Aortic smooth muscle cell (primary cell): ENCODE measurements around the gene RPS3A. TPM values are rescaled to one million over a fixed set of nuclear protein-coding genes. Genes with fewer than 3 reads are reported as not detected.

Source experiments
- total RNA-seq: library from RNA; depleted of rRNA; stranded (reverse); fragments of >200 nt; gene quantifications from 2 replicates; pipeline ENCODE4 v1.2.3, GENCODE V29; 2014

The RPS3A gene
- total RNA-seq, result 1,896 and 2,084 TPM in 2 replicates

GRCh38 chr4:151099229-151099975 is at the start of gene RPS3A:
Gene RPS3A (plus strand): TSS chr4:151099628. CDS start chr4:151099653, 25 bp downstream.

Other genes starting within 250 kb of the RPS3A start
- gene LRBA, start 84.3 kb upstream of the RPS3A start, total RNA-seq, result 46.1 and 53.4 TPM in 2 replicates
- gene PRSS48, start 177.5 kb downstream of the RPS3A start, total RNA-seq, result not detected in 2 replicates
- gene SH3D19, start 226.0 kb downstream of the RPS3A start, total RNA-seq, result 26.0 and 47.7 TPM in 2 replicates